Adrenal gland (tissue), 12 donors: Measurements from ENCODE around the gene KLHL36. TPM values are rescaled to one million over a fixed set of nuclear protein-coding genes. Genes with fewer than 3 reads are reported as not detected.
A peak's percentile ranks its signal among the peaks of the same experiment; 100 is the strongest.
"Not testable (repeated sequence)": the region's sequence is repeated elsewhere in the genome, so short reads cannot be mapped to it uniquely, and the experiment has no call there.

Experiments
- DNase-seq, 7 donors: peaks; one replicate each; pipeline ENCODE4 v3.0.0-alpha.2; 2019 to 2020
- H3K27ac ChIP-seq, 5 donors: fragments of 200-600 bp; sonication (generic) in 4 of 5; 1 replicate in 3 of 5; 2 replicates in 2 of 5; pipeline versions ENCODE4 v1.5.1 to v1.8.0; 2016 to 2020; ENCODE audit warnings: mild to moderate bottlenecking in 1 of 5
- H3K27me3 ChIP-seq: fragments of 200-600 bp; 2 replicates; pipeline ENCODE4 v1.8.0; 2021
- H3K36me3 ChIP-seq, 2 donors: fragments of 200-600 bp; replicated peaks in 1 of 2; 1 replicate in 1 of 2; 2 replicates in 1 of 2; pipeline versions ENCODE4 v1.5.1 to v1.8.0; 2018 to 2022
- H3K4me1 ChIP-seq, 2 donors: fragments of 200-600 bp; replicated peaks in 1 of 2; 1 replicate in 1 of 2; 2 replicates in 1 of 2; pipeline versions ENCODE4 v1.5.1 to v1.8.0; 2018 to 2021
- H3K4me3 ChIP-seq, 4 donors: fragments of 200-600 bp; sonication (generic) in 3 of 4; one replicate each; pipeline ENCODE4 v1.5.1; 2016 to 2018
- H3K9me3 ChIP-seq, 3 donors: fragments of 200-600 bp; sonication (generic) in 1 of 3; replicated peaks in 1 of 3; 1 replicate in 2 of 3; 2 replicates in 1 of 3; pipeline versions ENCODE4 v1.5.1 to v1.8.0; 2016 to 2021
- POLR2A ChIP-seq, 2 donors: fragments of 450-650 bp; IDR thresholded peaks; one replicate each; pipeline ENCODE4 v1.6.1; 2017; ENCODE audit warnings: antibody characterized with exemption in 2 of 2, mild to moderate bottlenecking in 2 of 2, moderate library complexity in 1 of 2
- WGBS, 4 donors: extraction: QIAGEN DNeasy Blood & Tissue Kit in 2 of 4; methylation state at CpG; one replicate each; pipeline versions ENCODE4 v1.1.5 to v1.1.7; 2013 to 2017; 5-methylcytosine and 5-hydroxymethylcytosine counted together
- intact Hi-C, 2 donors: fragments of 100-400 bp; cut with DNase I; formaldehyde crosslinking; loops; one replicate each; pipeline versions ENCODE4 v1.14.1 to v1.15.0; 2022 to 2023
- polyA plus RNA-seq, 3 donors: library from polyadenylated mRNA; stranded (reverse); fragments of 200-250 nt in 2 of 3; fragments of 350-450 nt in 1 of 3; fragmentation: Illumina TruSeq in 1 of 3; extraction: RNeasy Lipid Tissue Mini Kit (QIAGEN cat#74804) in 1 of 3; gene quantifications; one replicate each; pipeline ENCODE4 v1.2.3, GENCODE V29; 2013 to 2014
- total RNA-seq, 9 donors: library from RNA; depleted of rRNA in 4 of 9; stranded (reverse); fragments of >200 nt in 4 of 9; fragments of 120-200 nt in 1 of 9; fragmentation: NEBNext Ultra II Directional in 1 of 9; extraction: Animal tissue kit (Norgen Biotek cat#: 25700) in 1 of 9; gene quantifications; one replicate each; pipeline versions ENCODE4 v1.1.0 to v1.2.4, GENCODE V29; 2013 to 2023
- TF ChIP-seq, protein P1 (sequence below), 6 experiments: fragments of 450-650 bp in 4 of 6; fragments of 200-600 bp in 2 of 6; sonication (generic) in 1 of 6; IDR thresholded peaks; 1 replicate in 5 of 6; 2 replicates in 1 of 6; pipeline versions ENCODE4 v1.5.1 to v1.8.0; 2016 to 2021; ENCODE audit warnings: antibody characterized with exemption in 6 of 6, mild to moderate bottlenecking in 2 of 6, moderate library complexity in 1 of 6
- donor health status: healthy with polysubstance abuse.
- donor health status: Bipolar disorder and iron deficiency.
- donor health status: DM: yes; HTN: yes; CAD: no.
- donor health status: DM: no; HTN: no; CAD: no.
- donor health status: DM: no; HTN: no; CAD: no.
- donor health status: DM: yes; HTN: yes; CAD: no.

KLHL36 gene
- total and polyA plus RNA-seq, 12 donors, result 10.7 to 81.6 (median 54.7) TPM

DNA sequence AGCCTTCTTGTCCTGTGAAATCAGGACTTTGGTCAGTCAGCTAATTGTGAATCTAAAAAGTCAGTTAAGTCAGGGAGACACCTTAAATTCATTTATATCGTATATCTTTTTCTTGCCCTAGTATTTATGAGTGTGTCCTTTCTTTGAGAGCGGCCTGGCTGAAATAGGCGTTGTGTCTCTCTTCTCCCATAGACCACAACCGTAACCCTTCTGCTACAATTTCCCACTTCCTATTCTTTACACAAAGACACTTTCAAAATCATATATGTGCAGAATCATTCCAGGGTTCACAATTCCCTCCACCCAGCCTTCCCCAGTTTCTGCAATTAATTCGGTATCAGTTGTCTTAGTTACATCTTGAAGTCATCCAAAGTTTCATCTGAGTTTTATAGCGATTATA is 16.4 kb upstream of the KLHL36 start:
- no peak for DNase-seq
- peaks cover 9 to 10% of the 10 kb centered on the region in 2 donors for H3K4me1 ChIP-seq
- H3K9me3 ChIP-seq, result no peaks in the 10 kb centered on the region
- TF ChIP-seq, protein P1, sequence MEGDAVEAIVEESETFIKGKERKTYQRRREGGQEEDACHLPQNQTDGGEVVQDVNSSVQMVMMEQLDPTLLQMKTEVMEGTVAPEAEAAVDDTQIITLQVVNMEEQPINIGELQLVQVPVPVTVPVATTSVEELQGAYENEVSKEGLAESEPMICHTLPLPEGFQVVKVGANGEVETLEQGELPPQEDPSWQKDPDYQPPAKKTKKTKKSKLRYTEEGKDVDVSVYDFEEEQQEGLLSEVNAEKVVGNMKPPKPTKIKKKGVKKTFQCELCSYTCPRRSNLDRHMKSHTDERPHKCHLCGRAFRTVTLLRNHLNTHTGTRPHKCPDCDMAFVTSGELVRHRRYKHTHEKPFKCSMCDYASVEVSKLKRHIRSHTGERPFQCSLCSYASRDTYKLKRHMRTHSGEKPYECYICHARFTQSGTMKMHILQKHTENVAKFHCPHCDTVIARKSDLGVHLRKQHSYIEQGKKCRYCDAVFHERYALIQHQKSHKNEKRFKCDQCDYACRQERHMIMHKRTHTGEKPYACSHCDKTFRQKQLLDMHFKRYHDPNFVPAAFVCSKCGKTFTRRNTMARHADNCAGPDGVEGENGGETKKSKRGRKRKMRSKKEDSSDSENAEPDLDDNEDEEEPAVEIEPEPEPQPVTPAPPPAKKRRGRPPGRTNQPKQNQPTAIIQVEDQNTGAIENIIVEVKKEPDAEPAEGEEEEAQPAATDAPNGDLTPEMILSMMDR (IDR thresholded peaks at IDR 0.05), result no peak
- no peak for TF ChIP-seq POLR2A (IDR thresholded peaks at IDR 0.05)
- intact Hi-C loops, result no loop called here
- WGBS, 4 donors, result 79 to 82% (median 82%) methylated on average over 6 of the region's 6 CpGs
- H3K36me3 ChIP-seq, result no peaks in the 10 kb centered on the region
- H3K4me3 ChIP-seq, result no peak overlapping the region
- H3K27ac ChIP-seq, result no peak overlapping the region
- H3K27me3 ChIP-seq, result no peaks in the 10 kb centered on the region

DNA sequence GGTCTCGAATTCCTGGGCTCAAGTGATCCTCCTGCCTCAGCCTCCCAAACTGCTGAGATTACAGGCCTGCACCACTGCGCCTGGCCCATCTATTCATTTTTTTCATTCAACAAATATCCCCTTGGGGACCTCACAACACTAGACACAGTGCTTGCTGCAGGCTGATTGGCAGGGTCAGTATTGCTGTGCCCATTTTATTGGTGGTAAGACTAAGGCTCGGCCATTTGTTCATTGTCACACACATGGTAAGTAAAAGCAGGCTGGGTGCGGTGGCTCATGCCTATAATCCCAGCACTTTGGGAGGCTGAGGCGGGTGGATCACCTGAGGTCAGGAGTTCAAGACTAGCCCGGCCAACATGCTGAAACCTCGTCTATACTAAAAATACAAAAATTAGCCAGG is 15.4 kb upstream of the KLHL36 start:
- WGBS, 4 donors, result 90 to 97% (median 91%) methylated on average over 6 to 7 of the region's 7 CpGs

DNA sequence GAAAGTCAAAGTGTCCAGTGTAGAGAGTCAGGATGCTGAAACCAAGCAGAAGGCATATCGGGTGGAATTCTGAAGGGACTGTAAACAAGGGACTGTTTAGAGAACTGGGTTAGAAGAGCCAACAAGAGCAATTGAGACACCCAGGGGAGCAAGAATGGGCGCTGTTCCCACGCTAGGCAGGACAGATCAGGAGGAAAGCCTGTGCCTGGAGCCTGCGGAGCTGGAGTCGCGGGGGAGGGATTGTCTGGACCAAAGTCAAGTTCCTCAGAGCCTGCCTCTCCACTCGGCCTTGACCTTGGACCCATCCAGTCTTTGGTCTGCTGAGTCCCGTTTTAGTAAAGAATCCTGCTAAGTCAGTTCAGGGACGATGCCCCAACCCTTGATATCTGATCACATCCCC is 14.7 kb upstream of the KLHL36 start:
- intact Hi-C loops, result no loop called here
- Histone ChIP-seq H3K27ac (peak overlapping the region in 3 of 5 donors; percentile 43 to 78 (median 50)), H3K4me3 (no peak overlapping the region), H3K27me3 (no peaks in the 10 kb centered on the region), H3K36me3 (no peaks in the 10 kb centered on the region), H3K9me3 (no peaks in the 10 kb centered on the region), H3K4me1 (peaks cover 9 to 10% of the 10 kb centered on the region in 2 donors)
- TF ChIP-seq, protein P1 (IDR thresholded peaks at IDR 0.05), result no peak
- TF ChIP-seq POLR2A (IDR thresholded peaks at IDR 0.05), result no peak
- WGBS, 4 donors, result 29 to 38% (median 30%) methylated on average over 5 to 9 of the region's 9 CpGs
- DNase-seq, result peak in 6 of 7 donors; percentile 82 to 92 (median 88)

More for the DNA sequence above, 15.4 kb upstream of the KLHL36 start:
- H3K9me3 ChIP-seq, H3K36me3 ChIP-seq, DNase-seq, intact Hi-C loops, H3K4me3 ChIP-seq, H3K27me3 ChIP-seq, H3K27ac ChIP-seq: not testable (repeated sequence)
- H3K4me1 ChIP-seq, result peaks cover 9 to 10% of the 10 kb centered on the region in 2 donors

DNA sequence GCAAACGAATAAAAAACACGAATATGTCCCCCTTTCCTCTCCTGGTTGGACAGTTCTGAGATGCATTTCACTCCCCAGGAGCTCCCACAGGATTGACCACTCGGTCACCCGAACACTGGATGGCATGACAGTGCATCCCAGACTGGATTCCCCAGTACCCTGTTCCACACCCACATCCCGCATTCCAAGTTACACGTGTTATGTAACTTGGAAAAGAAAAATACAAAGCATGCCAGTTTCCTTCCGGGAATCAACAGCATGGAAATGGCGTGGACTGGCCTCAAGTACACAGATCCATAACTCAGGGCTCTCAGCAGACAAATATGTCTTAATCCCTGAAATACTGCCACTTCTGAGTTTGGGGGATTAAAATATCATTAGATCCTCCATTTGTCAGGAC is 12.6 kb upstream of the KLHL36 start:
- no peaks in the 10 kb centered on the region for H3K9me3 ChIP-seq
- TF ChIP-seq, protein P1 (IDR thresholded peaks at IDR 0.05), result no peak
- peaks cover 9 to 10% of the 10 kb centered on the region in 2 donors for H3K4me1 ChIP-seq
- no peaks in the 10 kb centered on the region for H3K27me3 ChIP-seq
- WGBS, 4 donors, result 65 to 78% (median 74%) methylated on average over 8 of the region's 8 CpGs
- no peaks in the 10 kb centered on the region for H3K36me3 ChIP-seq
- no peak for DNase-seq
- no peak overlapping the region for H3K4me3 ChIP-seq
- intact Hi-C loops, result no loop called here
- no peak overlapping the region for H3K27ac ChIP-seq

DNA sequence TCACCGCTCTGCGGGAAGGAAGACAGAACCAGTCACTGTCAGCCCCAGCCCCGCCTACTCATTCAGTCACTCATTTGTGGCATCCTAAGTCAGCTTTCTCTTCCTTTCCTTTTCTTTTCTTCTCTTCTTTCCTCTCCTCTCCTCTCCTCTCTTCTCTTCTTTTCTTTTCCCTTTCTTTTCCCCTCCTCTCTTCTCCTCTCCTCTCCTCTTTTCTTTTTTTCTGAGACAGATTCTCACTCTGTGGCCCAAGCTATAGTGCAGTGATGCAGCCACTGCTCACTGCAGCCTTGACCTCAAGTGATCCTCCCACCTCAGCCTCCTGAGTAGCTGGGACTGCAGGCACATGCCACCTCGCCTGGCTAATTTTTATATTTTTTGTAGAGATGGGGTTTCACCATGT is 10.6 kb upstream of the KLHL36 start:
- no peak for DNase-seq
- no peak for TF ChIP-seq POLR2A (IDR thresholded peaks at IDR 0.05)
- TF ChIP-seq, protein P1 (IDR thresholded peaks at IDR 0.05), result no peak
- Histone ChIP-seq H3K4me1 (peaks cover 16 to 25% of the 10 kb centered on the region in 2 donors), H3K27me3 (no peaks in the 10 kb centered on the region), H3K27ac (no peak overlapping the region), H3K9me3 (no peaks in the 10 kb centered on the region), H3K4me3 (no peak overlapping the region), H3K36me3 (no peaks in the 10 kb centered on the region)
- 79 to 85% (median 82%) methylated on average over 4 of the region's 4 CpGs for WGBS, 4 donors
- intact Hi-C loops, result no loop called here
